ENCODE measurements around the gene MMP11.

DNA sequence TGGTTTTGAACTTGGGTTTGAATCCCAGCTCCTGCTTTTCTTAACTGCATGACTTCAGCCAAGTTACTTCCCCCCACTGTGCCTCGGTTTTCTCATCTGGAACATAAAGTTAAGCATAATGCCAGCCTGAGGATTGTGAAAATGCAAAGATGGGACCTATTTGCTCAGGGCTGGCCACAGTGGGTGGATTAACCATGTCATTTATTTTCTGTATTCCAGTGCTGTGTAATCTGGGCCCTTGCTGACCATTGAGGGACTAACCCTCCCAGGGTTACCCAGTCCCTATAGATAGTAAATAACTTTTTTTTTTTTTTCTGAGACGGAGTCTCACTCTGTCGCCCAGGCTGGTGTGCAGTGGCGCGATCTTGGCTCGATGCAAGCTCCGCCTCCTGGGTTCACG, 16.9 kb upstream of the MMP11 start:
- TF ChIP-seq CTCF (IDR thresholded peaks at IDR 0.05; ENCODE audit: low read depth, low read length) (no peak), POLR2A (IDR thresholded peaks at IDR 0.05; ENCODE audit: extremely low read depth, insufficient read length) (no peak), MYC (IDR thresholded peaks at IDR 0.05; ENCODE audit: low read depth, low read length) (no peak), MAX (IDR thresholded peaks at IDR 0.05; ENCODE audit: low read depth, low read length) (no peak)
